Measurements from ENCODE around the gene SLC9A3.
A peak's percentile ranks its signal among the peaks of the same experiment; 100 is the strongest.

The SLC9A3 gene

GRCh38 chr5:431001-431710 lies 93.1 kb downstream of the SLC9A3 start:
- no peak for DNase-seq (ENCODE audit: low read depth, low spot score)
- no peak overlapping the region for H3K4me3 ChIP-seq (ENCODE audit: low read depth, low read length)
- CTCF ChIA-PET, result interaction anchor here (0.6 to 8.6 kb wide), 23 partner anchors 9 to 243 kb away, joined by 3 to 97 read pairs (median 4); partner anchors contain the start of genes AHRR and LRRC14B
- TF ChIP-seq CTCF (IDR thresholded peaks at IDR 0.05; ENCODE audit: insufficient read depth, low read length, missing control alignments), result peak; percentile 91
- POLR2A ChIA-PET, result no interaction called here

DNA sequence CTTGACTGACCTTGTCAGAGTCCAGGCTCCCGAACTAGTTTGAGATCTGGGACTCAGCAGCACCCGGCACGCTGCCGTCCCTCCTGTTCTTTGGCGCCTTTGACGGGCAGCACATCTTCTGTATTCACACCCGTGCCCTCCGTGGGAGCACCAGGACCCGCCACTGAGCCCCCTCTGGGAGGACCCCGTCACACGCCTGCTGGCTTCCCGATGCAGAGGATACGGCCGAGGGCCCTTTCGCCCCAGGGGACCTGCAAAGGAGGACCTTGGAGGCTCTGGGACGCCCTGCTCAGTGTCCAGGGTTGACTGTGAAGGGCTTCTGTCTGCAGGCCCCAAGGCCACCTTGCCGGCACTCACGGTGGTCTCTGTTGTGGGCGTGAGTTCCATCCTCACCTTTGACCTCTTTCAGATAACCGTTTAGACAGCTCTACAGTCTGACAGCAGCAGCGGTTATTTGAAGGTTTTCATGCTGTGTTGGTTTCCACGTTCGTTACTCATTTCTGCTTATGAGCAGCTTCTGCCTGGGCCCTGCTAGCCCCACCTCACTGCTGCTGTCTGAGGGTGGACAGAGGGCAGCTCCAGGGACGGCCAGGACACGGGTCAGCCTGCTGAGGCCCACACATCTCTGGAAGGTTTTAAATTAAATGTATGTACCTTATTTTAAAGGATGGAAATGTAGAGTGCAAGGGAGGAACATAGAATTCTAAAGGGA lies 93.9 kb downstream of the SLC9A3 start:
- H3K4me3 ChIP-seq (ENCODE audit: low read depth, low read length), result no peak overlapping the region
- CTCF ChIA-PET, result interaction anchor here (0.6 to 8.6 kb wide), 17 partner anchors 10 to 239 kb away, joined by 3 to 97 read pairs (median 5); partner anchors contain the start of genes AHRR and LRRC14B
- POLR2A ChIA-PET, result no interaction called here

GRCh38 chr5:429453-430188 lies 94.6 kb downstream of the SLC9A3 start:
- H3K4me3 ChIP-seq (ENCODE audit: low read depth, low read length), result no peak overlapping the region
- CTCF ChIA-PET, result interaction anchor here (1.1 to 8.6 kb wide), 7 partner anchors 11 to 112 kb away, joined by 3 to 97 read pairs (median 6); partner anchors contain the start of gene AHRR
- POLR2A ChIA-PET, result interaction anchor here (0.7 to 0.9 kb wide), 2 partner anchors 149 to 158 kb away, joined by 3 to 4 read pairs; partner anchors contain the start of gene PDCD6
- no peak for DNase-seq (ENCODE audit: low read depth, low spot score)
- TF ChIP-seq CTCF (IDR thresholded peaks at IDR 0.05; ENCODE audit: insufficient read depth, low read length, missing control alignments), result no peak

More for the DNA sequence above, 93.9 kb downstream of the SLC9A3 start:
- no peak for TF ChIP-seq CTCF (IDR thresholded peaks at IDR 0.05; ENCODE audit: insufficient read depth, low read length, missing control alignments)
- no peak for DNase-seq (ENCODE audit: low read depth, low spot score)

DNA sequence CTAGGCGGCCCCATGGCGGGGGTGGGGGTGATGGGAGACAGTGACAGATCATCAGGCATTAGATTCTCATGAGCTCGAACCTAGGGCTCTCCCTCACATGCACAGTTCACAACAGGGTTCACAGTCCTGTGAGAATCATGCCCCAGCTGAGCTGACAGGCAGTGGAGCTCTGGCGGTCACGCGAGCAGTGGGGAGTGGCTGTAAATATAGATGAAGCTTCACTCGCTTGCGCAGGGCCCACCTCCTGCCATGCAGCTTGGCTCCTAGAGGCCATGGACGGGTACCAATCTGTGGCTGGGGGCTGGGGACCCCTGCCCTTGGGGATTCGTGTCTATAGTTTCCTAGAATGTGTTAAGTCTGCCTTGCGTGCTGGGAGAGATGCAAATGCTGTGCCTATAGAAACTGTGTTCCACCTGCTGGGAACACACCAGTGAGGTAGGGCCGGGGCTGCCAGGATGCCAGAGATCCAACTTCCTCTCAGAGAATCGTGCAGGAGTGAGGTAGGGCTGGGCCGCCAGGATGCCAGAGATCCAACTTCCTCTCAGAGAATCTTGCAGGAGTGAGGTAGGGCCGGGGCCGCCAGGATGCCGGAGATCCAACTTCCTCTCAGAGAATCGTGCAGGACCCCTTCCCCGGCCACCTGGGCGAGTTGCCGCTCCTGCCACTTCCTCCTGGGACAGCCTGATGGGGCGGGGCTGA lies 95.3 kb downstream of the SLC9A3 start:
- TF ChIP-seq CTCF (IDR thresholded peaks at IDR 0.05; ENCODE audit: insufficient read depth, low read length, missing control alignments), result no peak
- ChIA-PET CTCF (interaction anchor here (1.2 to 8.6 kb wide), 6 partner anchors 8 to 111 kb away, joined by 3 to 97 read pairs (median 8); no protein-coding TSS in a partner anchor), POLR2A (interaction anchor here (0.7 to 0.9 kb wide), 2 partner anchors 149 to 158 kb away, joined by 3 to 4 read pairs; partner anchors contain the start of gene PDCD6)
- H3K4me3 ChIP-seq (ENCODE audit: low read depth, low read length), result no peak overlapping the region
- DNase-seq (ENCODE audit: low read depth, low spot score), result no peak

- no peak for DNase-seq (ENCODE audit: low read depth, low spot score)
- no peak for TF ChIP-seq CTCF (IDR thresholded peaks at IDR 0.05; ENCODE audit: insufficient read depth, low read length, missing control alignments)
- no peak overlapping the region for H3K4me3 ChIP-seq (ENCODE audit: low read depth, low read length)
- POLR2A ChIA-PET, result no interaction called here
- CTCF ChIA-PET, result interaction anchor here (1.2 to 8.6 kb wide), 4 partner anchors 9 to 110 kb away, joined by 7 to 97 read pairs (median 22); no protein-coding TSS in a partner anchor
Measured at GRCh38 chr5:428219-428618, 96.0 kb downstream of the SLC9A3 start.
